Prostate gland (tissue), 2 donors: ENCODE data around the gene AFAP1. TPM values are rescaled to one million over a fixed set of nuclear protein-coding genes. Genes with fewer than 3 reads are reported as not detected.
A peak's percentile ranks its signal among the peaks of the same experiment; 100 is the strongest.

Experiments
- DNase-seq: peaks from one replicate; pipeline ENCODE4 v3.0.0-alpha.2; 2019; ENCODE audit warnings: low spot score
- H3K27ac ChIP-seq, 2 donors: fragments of 200-600 bp; sonication (generic); 2 replicates each; pipeline ENCODE4 v1.5.1; 2017 to 2019
- H3K27me3 ChIP-seq: fragments of 200-600 bp; sonication (generic); replicated peaks from 2 replicates; pipeline ENCODE4 v1.5.1; 2019; ENCODE audit not compliant: insufficient read depth
- H3K36me3 ChIP-seq, 2 donors: fragments of 200-600 bp; sonication (generic); 1 replicate in 1 of 2; 2 replicates in 1 of 2; pipeline versions ENCODE4 v1.5.1 to v1.8.1; 2017 to 2019
- H3K4me1 ChIP-seq: fragments of 200-600 bp; sonication (generic); replicated peaks from 2 replicates; pipeline ENCODE4 v1.5.1; 2019
- H3K4me3 ChIP-seq, 2 donors: fragments of 200-600 bp; sonication (generic); 2 replicates each; pipeline ENCODE4 v1.5.1; 2017 to 2019
- H3K9me3 ChIP-seq: fragments of 200-600 bp; sonication (generic); 2 replicates; pipeline ENCODE4 v1.5.1; 2017
- CTCF ChIP-seq, 4 experiments: fragments of 200-600 bp in 2 of 4; fragments of 450-650 bp in 2 of 4; sonication (generic) in 2 of 4; IDR thresholded peaks; 1 replicate in 3 of 4; 2 replicates in 1 of 4; pipeline ENCODE4 v1.5.1; 2016 to 2019; ENCODE audit warnings: antibody characterized with exemption in 4 of 4, mild to moderate bottlenecking in 2 of 4, moderate library complexity in 2 of 4
- POLR2A ChIP-seq: fragments of 450-650 bp; IDR thresholded peaks from one replicate; pipeline ENCODE4 v1.6.1; 2016; ENCODE audit warnings: antibody characterized with exemption, mild to moderate bottlenecking
- POLR2AphosphoS5 ChIP-seq: sonication (generic); formaldehyde crosslinking; IDR thresholded peaks from one replicate; pipeline ENCODE4 v1.6.1; 2017; ENCODE audit warnings: antibody characterized with exemption
- WGBS: methylation state at CpG from one replicate; pipeline ENCODE4 v1.1.5; 2018; 5-methylcytosine and 5-hydroxymethylcytosine counted together
- intact Hi-C: fragments of 100-400 bp; cut with DNase I; formaldehyde crosslinking; loops from one replicate; pipeline ENCODE4 v1.14.2; 2022
- total RNA-seq, 2 donors: library from RNA; depleted of rRNA; stranded (reverse); fragments of >200 nt; gene quantifications; one replicate each; pipeline ENCODE4 v1.1.0, GENCODE V29; 2016

The AFAP1 gene
- total RNA-seq, 2 donors from 2014 or later: 17.5 to 19.8 TPM

- DNase-seq: peak; percentile 14
- WGBS: 68% methylated on average over 11 of the region's 11 CpGs
- intact Hi-C loops: no loop called here
- Histone ChIP-seq H3K36me3 (no peaks in the 10 kb centered on the region), H3K9me3 (no peaks in the 10 kb centered on the region), H3K27me3 (no peaks in the 10 kb centered on the region), H3K27ac (no peak overlapping the region), H3K4me1 (no peaks in the 10 kb centered on the region), H3K4me3 (no peak overlapping the region)
- TF ChIP-seq POLR2AphosphoS5 (no peak), CTCF (IDR thresholded peaks at IDR 0.05) (no peak), POLR2A (no peak)
Observed at GRCh38 chr4:7941111-7941964, 1.7 kb upstream of the AFAP1 start.

- intact Hi-C loops: loop anchor here (5.0 kb wide), 1 partner anchor 49 kb away; no protein-coding TSS in a partner anchor
- WGBS: 1% methylated on average over 56 of the region's 75 CpGs
- TF ChIP-seq POLR2AphosphoS5 (no peak), POLR2A (no peak), CTCF (IDR thresholded peaks at IDR 0.05) (no peak)
Observed at GRCh38 chr4:7938609-7939376, 868 bp downstream of the AFAP1 start.

GRCh38 chr4:7938266-7938608, 1.4 kb downstream of the AFAP1 start:
- Histone ChIP-seq H3K9me3 (no peaks in the 10 kb centered on the region), H3K27me3 (no peaks in the 10 kb centered on the region), H3K36me3 (no peaks in the 10 kb centered on the region), H3K4me3 (peak overlapping the region; percentile 90 to 95), H3K4me1 (no peaks in the 10 kb centered on the region), H3K27ac (peak overlapping the region in 1 of 2 donors; percentile 86)
- no peak for TF ChIP-seq POLR2AphosphoS5
- no peak for TF ChIP-seq POLR2A
- TF ChIP-seq CTCF (IDR thresholded peaks at IDR 0.05): no peak
- DNase-seq: no peak
- 7% methylated on average over 6 of the region's 6 CpGs for WGBS
- intact Hi-C loops: loop anchor here (5.0 kb wide), 1 partner anchor 49 kb away; no protein-coding TSS in a partner anchor

More at GRCh38 chr4:7938609-7939376, 868 bp downstream of the AFAP1 start:
- Histone ChIP-seq H3K27ac (peak overlapping the region; percentile 85 to 86), H3K4me3 (peak overlapping the region; percentile 90 to 95), H3K9me3 (no peaks in the 10 kb centered on the region), H3K36me3 (no peaks in the 10 kb centered on the region), H3K27me3 (no peaks in the 10 kb centered on the region), H3K4me1 (no peaks in the 10 kb centered on the region)
- DNase-seq: no peak

- no peak for DNase-seq
- Histone ChIP-seq H3K27ac (no peak overlapping the region), H3K9me3 (no peaks in the 10 kb centered on the region), H3K4me1 (no peaks in the 10 kb centered on the region), H3K27me3 (no peaks in the 10 kb centered on the region), H3K4me3 (no peak overlapping the region), H3K36me3 (no peaks in the 10 kb centered on the region)
- TF ChIP-seq POLR2AphosphoS5 (no peak), POLR2A (no peak), CTCF (IDR thresholded peaks at IDR 0.05) (no peak)
- 91% methylated on average over 2 of the region's 2 CpGs for WGBS
- intact Hi-C loops: loop anchor here (5.0 kb wide), 1 partner anchor 50 kb away; no protein-coding TSS in a partner anchor
Observed at GRCh38 chr4:7937006-7937405, 2.7 kb downstream of the AFAP1 start.
